HL-60 (cell line): Measurements from ENCODE around the gene FRAS1.

Experiments used
- DNase-seq, 2 experiments: peaks; one replicate each; pipeline ENCODE4 v3.0.0-alpha.2; 2010 to 2020; ENCODE audit warnings: low read depth in 1 of 2, low spot score in 1 of 2
- H3K27ac ChIP-seq: fragments of 250-450 bp; sonication (Bioruptor Pico); replicated peaks from 2 replicates; pipeline ENCODE4 v1.5.1; 2020; ENCODE audit warnings: mild to moderate bottlenecking, moderate library complexity
- H3K27me3 ChIP-seq: fragments of 250-450 bp; sonication (Bioruptor Pico); 2 replicates; pipeline ENCODE4 v1.5.1; 2021; ENCODE audit warnings: mild to moderate bottlenecking, moderate library complexity; ENCODE audit not compliant: insufficient read depth, poor library complexity, severe bottlenecking
- H3K4me3 ChIP-seq: replicated peaks from 2 replicates; pipeline ENCODE4 v1.5.1; 2011; ENCODE audit warnings: mild to moderate bottlenecking, control low read depth, low read length; ENCODE audit not compliant: insufficient read depth
- CTCF ChIP-seq: IDR thresholded peaks from one replicate; pipeline ENCODE4 v1.5.1; 2011; ENCODE audit warnings: low read length, control low read depth, inconsistent platforms; ENCODE audit not compliant: insufficient read depth
- GABPA ChIP-seq: IDR thresholded peaks from 2 replicates; pipeline ENCODE4 v1.6.1; 2012; ENCODE audit warnings: low read depth
- POLR2AphosphoS5 ChIP-seq: IDR thresholded peaks from 2 replicates; pipeline ENCODE4 v1.6.1; 2012; ENCODE audit warnings: low read depth
- REST ChIP-seq: IDR thresholded peaks from 2 replicates; pipeline ENCODE4 v1.6.1; 2012; ENCODE audit warnings: low read depth; ENCODE audit not compliant: insufficient replicate concordance
- SPI1 ChIP-seq: IDR thresholded peaks from 2 replicates; pipeline ENCODE4 v1.6.1; 2012; ENCODE audit warnings: low read depth, mild to moderate bottlenecking, borderline replicate concordance

Gene FRAS1

GRCh38 chr4:78558410-78558809 lies 501.3 kb downstream of the FRAS1 start:
- H3K27ac ChIP-seq = no peak overlapping the region
- no peaks in the 10 kb centered on the region for H3K27me3 ChIP-seq
- no peak for TF ChIP-seq CTCF
- TF ChIP-seq GABPA = no peak
- no peak for TF ChIP-seq REST
- TF ChIP-seq SPI1 = no peak
- no peak for TF ChIP-seq POLR2AphosphoS5
- H3K4me3 ChIP-seq = no peak overlapping the region
- DNase-seq = no peak

GRCh38 chr4:78560296-78560963 lies 503.3 kb downstream of the FRAS1 start:
- Histone ChIP-seq H3K27ac (no peak overlapping the region), H3K4me3 (no peak overlapping the region)

More at GRCh38 chr4:78560296-78560963, 503.3 kb downstream of the FRAS1 start:
- TF ChIP-seq SPI1 (no peak), CTCF (no peak), POLR2AphosphoS5 (no peak), REST (no peak), GABPA (no peak)
- no peaks in the 10 kb centered on the region for H3K27me3 ChIP-seq
- no peak for DNase-seq
